GM19240 (cell line): ENCODE data around the gene F2.
"Not testable (repeated sequence)": the region's sequence is repeated elsewhere in the genome, so short reads cannot be mapped to it uniquely, and the experiment has no call there.

Experiments used
- DNase-seq: peaks from one replicate; pipeline ENCODE4 v3.0.0; 2011; ENCODE audit warnings: low spot score; ENCODE audit not compliant: insufficient read length

F2 gene

GRCh38 chr11:46719048-46719542 is at the start of gene F2:
TSS of gene F2 (plus strand) at chr11:46719213. CDS start at chr11:46719236, 23 bp downstream.
- DNase-seq, result no peak

GRCh38 chr11:46669711-46670139 is 49.3 kb upstream of the F2 start:
- no peak for DNase-seq

- not testable (repeated sequence) for DNase-seq
These were observed 48.5 kb upstream of the F2 start for GRCh38 chr11:46670521-46670920.

DNA sequence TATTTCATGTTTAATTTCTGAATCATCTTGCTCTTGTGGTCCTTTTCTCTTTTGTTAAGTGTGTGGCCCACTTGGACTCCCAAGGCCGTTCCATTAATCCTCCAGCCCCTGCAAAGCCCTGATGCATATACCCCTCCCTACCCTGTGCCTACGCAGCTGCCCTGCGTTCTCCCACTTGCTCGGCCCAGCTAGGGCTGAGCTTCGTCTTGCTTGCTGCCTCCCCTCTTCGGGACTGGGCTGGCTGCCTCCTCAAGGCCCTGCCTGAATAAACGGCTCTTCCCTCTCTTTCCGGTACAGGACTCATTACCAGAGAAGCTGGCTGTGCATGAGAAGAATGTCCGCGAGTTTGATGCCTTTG is 47.1 kb upstream of the F2 start:
- no peak for DNase-seq

DNA sequence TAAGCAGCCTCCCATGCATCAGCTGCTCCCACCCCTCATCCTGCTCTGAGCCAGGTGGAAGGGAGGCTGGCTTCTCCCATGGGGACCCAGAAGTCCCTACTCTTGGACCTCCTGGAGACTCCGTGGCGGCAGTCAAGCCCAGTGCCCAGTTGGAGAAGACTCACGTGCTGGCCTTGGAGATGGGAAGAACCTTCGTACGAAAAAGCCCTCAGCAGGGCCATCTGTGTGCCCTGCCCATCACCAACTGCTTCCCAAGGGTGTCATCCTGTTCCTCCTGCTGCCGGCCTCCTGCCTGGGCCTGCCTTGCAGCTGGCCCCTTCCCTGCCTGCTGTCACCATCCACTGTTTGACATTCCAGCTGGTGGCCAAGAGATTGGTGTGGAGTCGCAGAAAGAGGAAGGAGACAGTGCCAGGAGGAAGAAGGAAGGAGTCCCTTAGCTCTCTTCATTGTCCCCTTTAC is 46.6 kb upstream of the F2 start:
- no peak for DNase-seq

- no peak for DNase-seq
These were observed 45.1 kb upstream of the F2 start for GRCh38 chr11:46673713-46674462.

DNA sequence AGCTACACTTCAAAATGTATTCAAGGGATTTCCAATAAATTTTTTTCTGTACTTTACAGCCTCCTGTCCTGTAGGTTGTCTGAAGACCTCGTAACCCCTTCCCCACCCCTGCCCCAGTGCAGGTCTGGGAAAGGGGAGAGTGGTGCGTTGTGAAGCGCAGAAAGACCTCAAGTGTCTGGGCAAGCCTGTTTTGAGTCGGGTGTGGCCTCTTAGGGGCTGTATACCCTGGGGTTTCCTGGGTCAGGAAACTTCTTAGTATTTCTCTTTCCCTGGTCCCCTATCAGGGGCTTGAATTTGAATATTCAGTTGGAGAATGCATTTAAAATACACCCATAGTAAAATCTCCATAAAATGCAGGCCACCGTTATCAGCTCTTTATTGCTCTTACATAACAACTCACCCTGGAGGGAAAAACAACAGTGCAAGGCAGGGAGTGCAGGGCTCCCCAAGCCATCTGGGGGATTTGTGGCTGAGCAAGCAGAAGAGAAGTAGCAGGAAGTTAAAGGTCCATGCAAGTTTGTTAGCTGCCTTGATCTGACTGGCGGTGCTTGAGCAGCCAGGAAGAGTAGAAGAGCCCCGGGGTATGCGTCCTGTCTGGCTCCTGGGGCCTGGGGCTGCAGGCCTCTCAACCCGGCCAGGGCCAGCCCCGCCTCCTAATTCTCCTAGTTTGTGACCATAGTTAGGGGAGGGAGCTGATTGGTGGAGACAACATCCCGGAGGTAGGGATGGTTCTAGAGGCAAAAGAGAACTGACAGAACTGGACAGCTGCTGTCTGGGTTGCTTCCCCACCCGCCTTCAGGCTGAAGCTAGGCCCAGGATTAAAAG is 44.3 kb upstream of the F2 start:
- no peak for DNase-seq

- no peak for DNase-seq
These were observed 43.6 kb upstream of the F2 start for GRCh38 chr11:46675288-46675851.

- DNase-seq, result no peak
These were observed 43.1 kb upstream of the F2 start for GRCh38 chr11:46675949-46676348.

GRCh38 chr11:46676436-46677158 is 42.4 kb upstream of the F2 start:
- no peak for DNase-seq

GRCh38 chr11:46677169-46677568 is 41.8 kb upstream of the F2 start:
- DNase-seq, result no peak

- no peak for DNase-seq
These were observed 40.8 kb upstream of the F2 start for GRCh38 chr11:46677991-46678740.

GRCh38 chr11:46678741-46679130 is 40.3 kb upstream of the F2 start:
- DNase-seq, result no peak

DNA sequence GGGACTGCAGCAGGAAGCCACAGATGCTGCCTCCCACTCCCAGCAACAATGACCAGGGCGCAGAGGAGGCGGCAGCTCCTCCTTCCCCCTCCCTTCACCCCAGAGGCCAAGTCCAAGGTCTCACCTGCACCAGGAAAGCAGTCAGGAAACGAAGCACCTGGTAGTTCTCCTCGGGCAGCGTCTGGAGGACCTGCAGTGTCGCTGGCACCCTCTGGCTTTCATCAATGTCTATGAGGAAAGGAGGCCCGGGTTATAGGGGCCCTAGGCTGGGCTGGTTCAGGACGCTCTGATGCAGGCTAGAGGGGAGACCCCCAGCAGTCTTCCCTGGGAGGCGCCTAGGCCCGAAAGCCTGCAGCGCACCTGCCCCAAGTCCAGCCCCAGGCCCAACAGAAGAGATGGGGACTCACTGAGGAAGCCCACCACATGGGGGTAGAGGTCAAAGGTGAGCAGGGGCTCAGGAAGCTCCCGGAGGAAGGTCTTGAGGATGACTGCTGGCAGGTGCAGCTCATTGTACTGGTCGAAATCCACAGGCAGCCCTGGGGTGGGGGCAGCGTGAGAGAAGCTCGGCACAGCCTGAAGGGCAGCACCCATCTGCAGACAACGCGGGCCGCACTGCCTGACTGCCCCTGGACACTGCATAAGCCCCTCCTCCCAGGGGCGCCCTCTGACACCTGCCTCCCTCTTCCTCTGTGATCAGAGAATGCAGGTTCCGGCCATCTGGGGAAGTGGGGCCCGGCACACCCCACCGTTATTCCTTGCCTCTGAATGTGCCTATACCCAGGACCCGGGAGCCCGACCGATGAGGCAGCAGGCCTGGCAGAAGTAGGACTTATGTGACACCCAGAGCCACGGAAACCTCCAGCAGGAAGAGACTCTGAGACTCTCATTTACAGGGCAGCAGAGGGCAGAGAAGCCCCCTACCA is 39.5 kb upstream of the F2 start:
- DNase-seq, result no peak

GRCh38 chr11:46680164-46680760 is 38.8 kb upstream of the F2 start:
- no peak for DNase-seq

GRCh38 chr11:46680815-46681214 is 38.2 kb upstream of the F2 start:
- DNase-seq, result no peak

- no peak for DNase-seq
These were observed 37.2 kb upstream of the F2 start for GRCh38 chr11:46681814-46682213.

DNA sequence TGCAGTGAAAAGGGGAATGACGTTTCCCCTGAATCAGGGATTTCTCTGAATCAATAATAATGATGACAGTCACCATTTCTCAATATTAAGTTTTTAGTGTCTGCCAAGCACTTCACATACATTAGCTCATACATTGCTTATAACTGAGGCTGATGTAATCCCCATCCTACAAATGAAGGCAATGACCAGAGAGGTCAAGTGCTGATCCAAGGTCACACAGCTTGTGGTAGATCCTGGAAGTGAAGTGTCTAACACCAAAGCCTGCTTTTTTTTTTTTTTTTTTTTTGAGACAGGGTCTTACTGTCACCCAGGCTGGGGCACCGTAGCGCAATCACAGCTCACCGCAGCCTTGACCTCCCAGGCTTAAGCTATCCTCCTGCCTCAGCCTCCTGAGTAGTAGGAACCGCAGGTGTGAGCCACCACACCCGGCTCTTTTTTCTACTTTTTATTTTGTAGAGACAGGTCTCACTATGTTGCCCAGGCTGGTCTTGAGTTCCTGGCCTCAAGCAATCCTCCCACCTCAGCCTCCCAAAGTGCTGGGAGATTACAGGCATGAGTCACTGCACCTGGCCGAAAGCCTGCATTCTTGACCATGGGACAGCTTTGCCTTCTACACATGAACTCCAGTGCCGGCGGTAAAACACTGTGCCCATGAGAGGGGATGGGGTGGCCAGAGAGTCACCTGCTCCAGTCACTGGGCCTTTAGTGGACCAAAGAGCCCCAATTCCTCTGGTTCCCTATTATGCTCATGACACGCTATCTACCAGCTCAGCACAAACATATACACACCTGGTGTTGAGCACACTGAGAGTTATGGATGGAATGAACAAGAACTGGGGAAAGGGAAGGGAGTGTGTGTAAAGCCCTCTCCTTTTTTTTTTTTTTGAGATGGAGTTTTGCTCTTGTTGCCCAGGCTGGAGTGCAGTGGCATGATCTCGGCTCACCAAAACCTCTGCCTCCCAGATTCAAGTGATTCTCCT is 36.0 kb upstream of the F2 start:
- no peak for DNase-seq
